Measurements from ENCODE around the gene EPN1.
"Not testable (repeated sequence)": the region's sequence is repeated elsewhere in the genome, so short reads cannot be mapped to it uniquely, and the experiment has no call there.

The EPN1 gene

GRCh38 chr19:55694656-55695491 is 19.8 kb downstream of the EPN1 start:
- no peak for DNase-seq

- DNase-seq = no peak
Observed at GRCh38 chr19:55695511-55696290, 20.7 kb downstream of the EPN1 start.

GRCh38 chr19:55696301-55697068 is 21.5 kb downstream of the EPN1 start:
- DNase-seq = no peak

GRCh38 chr19:55697069-55697440 is 22.0 kb downstream of the EPN1 start:
- DNase-seq = no peak

- no peak for DNase-seq
Observed at GRCh38 chr19:55697698-55698097, 22.7 kb downstream of the EPN1 start.

GRCh38 chr19:55698256-55698655 is 23.2 kb downstream of the EPN1 start:
- no peak for DNase-seq

GRCh38 chr19:55699221-55699620 is 24.2 kb downstream of the EPN1 start:
- no peak for DNase-seq

GRCh38 chr19:55700813-55701212 is 25.8 kb downstream of the EPN1 start:
- no peak for DNase-seq

- DNase-seq = no peak
Observed at GRCh38 chr19:55702131-55702627, 27.2 kb downstream of the EPN1 start.

- DNase-seq = peak; percentile 16 to 51
Observed at GRCh38 chr19:55703790-55704215, 28.8 kb downstream of the EPN1 start.

- DNase-seq = no peak
Observed at GRCh38 chr19:55704494-55705245, 29.6 kb downstream of the EPN1 start.

- DNase-seq = no peak
Observed at GRCh38 chr19:55705972-55706371, 30.9 kb downstream of the EPN1 start.

- DNase-seq = no peak
Observed at GRCh38 chr19:55711719-55712118, 36.7 kb downstream of the EPN1 start.

GRCh38 chr19:55712804-55713631 is 38.0 kb downstream of the EPN1 start:
- no peak for DNase-seq

GRCh38 chr19:55716531-55716930 is 41.5 kb downstream of the EPN1 start:
- DNase-seq = no peak

- no peak for DNase-seq
Observed at GRCh38 chr19:55717251-55717650, 42.2 kb downstream of the EPN1 start.

- DNase-seq = not testable (repeated sequence)
Observed at GRCh38 chr19:55717879-55718711, 43.1 kb downstream of the EPN1 start.

- no peak for DNase-seq
Observed at GRCh38 chr19:55720214-55720746, 45.3 kb downstream of the EPN1 start.

GRCh38 chr19:55720801-55721200 is 45.8 kb downstream of the EPN1 start:
- no peak for DNase-seq

- no peak for DNase-seq
Observed at GRCh38 chr19:55723491-55723890, 48.5 kb downstream of the EPN1 start.

All from stimulated activated CD4-positive, alpha-beta T cell treated with anti-CD3 and anti-CD28 coated beads, Interleukin-4, amount 100 ng/mL, for 4 hours (primary cell).